GM21360 (cell line): ENCODE results near the gene PRKRA.
A peak's percentile ranks its signal among the peaks of the same experiment; 100 is the strongest.
"Not testable (repeated sequence)": the region's sequence is repeated elsewhere in the genome, so short reads cannot be mapped to it uniquely, and the experiment has no call there.

Experiments used
- ATAC-seq: cut with Tn5 transposase; IDR thresholded peaks from one replicate; pipeline ENCODE4 v1.9.1; 2021; ENCODE audit warnings: mild to moderate bottlenecking, moderate library complexity; ENCODE audit not compliant: unreplicated experiment

Gene PRKRA

DNA sequence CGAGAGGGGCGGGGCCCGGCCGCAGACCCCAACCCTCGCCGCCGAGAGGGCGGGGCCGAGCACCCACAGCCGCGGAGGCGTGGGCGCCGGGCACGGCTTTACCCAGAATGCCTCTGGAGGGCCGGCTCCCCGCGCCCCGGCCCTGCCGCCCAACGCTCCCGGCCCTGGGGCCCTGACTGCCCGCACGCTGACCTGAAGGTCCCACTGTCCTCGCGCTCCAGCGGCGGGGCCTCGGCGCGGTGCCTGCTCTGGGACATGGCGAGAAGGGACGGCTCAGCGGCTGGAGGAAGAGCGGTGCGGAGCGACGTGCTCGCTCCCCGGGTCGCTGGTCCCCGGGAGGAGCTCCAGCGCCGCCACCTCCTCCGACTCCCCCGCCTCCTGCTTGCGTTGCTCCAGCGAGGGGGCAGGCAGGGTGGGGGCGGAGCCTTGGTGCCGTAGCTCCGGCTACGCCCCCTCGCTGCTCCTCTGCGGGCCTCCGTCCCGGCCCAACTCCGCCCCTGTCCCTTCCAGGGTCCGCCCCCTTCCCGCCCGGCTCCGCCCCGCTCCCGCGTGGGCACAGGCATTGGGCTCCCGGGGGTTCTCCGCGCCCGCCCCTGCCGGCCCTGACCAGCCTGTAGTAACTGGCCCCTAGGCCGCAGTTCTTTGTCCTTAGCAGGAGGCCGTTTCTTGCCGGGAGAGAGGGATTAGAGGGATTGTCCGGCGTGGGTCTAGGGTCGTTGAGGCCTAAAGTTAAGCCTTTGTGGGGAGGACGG, at the start of gene PRKRA, which contains the start of gene PJVK:
Gene PRKRA (minus strand): TSS at position 402 of the 752 bp plus-strand sequence. CDS start 145 bp downstream, at position 257.
Gene PJVK (plus strand): TSS at position 605 of the 752 bp plus-strand sequence. CDS start 2,032 bp downstream, outside the sequence.
- ATAC-seq, result peak; percentile 75

DNA sequence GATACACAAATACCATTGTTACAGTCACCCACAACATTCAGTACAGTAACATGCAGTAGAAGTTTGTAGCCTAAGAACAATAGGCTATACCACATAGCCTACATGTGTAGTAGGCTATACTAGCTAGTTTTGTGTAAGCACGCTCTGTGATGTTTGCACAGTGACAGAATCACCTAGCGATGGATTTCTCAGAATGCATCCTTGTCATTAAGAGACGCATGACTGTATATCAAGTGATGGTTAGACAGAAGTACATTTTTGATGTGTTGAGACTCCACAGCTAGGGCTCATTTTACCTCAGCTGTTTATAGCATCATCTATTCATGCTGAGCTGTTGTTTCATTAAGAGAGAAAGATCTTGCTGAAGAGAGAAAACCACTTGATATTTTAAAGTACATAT, 48.7 kb upstream of the PRKRA start:
- no peak for ATAC-seq

DNA sequence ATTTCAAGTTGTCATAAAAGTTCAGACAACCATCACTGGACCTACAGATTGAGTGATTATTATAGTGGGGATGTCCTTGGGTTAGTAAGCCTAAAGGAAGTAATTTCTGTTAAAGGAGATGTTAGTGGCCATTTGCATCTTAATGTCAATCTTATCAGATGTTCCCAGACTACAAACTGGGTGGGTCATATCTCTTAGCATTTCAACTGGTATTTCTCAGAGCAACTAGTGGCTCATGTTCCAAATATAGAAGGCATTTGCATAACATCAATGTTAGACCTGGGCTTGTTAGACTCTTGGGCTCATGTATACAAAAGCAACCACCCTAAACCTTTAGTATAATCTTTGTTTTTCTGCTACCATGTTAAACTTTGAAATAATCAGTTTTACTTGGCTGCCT, 47.2 kb upstream of the PRKRA start:
- no peak for ATAC-seq

DNA sequence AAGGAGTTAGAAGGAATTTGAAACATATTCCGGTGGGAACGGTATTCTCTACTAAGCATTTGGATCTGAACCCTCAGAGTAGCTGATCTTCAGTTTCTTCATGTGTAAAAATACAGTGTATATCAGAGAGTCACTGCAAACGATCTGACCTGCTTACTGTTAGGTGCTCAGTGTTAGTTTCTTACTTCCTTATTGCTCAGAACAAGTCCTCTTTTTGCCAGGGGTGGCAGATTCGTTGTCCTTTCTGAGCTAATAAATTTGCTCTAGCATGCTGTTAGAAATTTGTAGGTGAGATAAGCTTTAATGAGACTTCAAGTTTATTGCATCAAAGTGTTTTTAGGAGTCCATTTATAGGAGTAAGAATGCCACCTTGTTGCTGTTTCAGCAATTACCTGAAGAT, 45.1 kb upstream of the PRKRA start:
- no peak for ATAC-seq

DNA sequence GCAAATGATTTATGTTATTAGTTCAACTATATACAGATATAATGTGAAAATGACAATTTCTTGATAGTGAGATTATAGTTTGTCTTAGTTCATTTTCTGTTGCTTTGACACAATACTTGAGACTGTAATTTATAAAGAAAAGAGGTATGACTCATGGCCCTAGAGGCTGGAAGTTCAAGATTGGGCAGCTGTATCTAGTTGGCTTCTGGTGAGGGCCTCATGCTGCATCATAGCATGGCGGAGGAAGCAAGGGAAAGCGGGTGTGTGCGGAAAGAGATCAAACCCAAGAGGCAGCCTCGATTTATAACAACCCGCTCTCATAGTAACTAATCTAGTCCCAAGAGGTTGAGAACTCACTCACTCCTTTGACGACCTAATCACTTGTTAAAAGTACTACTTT, 40.6 kb upstream of the PRKRA start:
- no peak for ATAC-seq

DNA sequence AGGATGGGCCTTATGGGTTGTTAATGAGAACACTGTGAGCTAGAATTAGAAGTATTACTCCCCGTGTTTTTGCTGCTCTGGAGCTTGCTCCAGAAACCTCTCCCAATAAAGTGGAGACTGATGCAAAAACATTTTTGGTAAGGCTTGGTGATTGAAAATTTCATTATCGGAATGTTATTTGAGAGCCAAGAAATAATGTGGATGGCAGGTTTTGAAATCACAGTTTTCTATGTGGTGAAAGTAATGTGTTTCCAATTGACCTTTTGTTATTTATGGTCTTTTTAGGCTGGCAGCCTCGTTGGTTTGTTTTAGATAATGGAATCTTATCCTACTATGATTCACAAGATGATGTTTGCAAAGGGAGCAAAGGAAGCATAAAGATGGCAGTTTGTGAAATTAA, 34.4 kb upstream of the PRKRA start:
- ATAC-seq, result no peak

DNA sequence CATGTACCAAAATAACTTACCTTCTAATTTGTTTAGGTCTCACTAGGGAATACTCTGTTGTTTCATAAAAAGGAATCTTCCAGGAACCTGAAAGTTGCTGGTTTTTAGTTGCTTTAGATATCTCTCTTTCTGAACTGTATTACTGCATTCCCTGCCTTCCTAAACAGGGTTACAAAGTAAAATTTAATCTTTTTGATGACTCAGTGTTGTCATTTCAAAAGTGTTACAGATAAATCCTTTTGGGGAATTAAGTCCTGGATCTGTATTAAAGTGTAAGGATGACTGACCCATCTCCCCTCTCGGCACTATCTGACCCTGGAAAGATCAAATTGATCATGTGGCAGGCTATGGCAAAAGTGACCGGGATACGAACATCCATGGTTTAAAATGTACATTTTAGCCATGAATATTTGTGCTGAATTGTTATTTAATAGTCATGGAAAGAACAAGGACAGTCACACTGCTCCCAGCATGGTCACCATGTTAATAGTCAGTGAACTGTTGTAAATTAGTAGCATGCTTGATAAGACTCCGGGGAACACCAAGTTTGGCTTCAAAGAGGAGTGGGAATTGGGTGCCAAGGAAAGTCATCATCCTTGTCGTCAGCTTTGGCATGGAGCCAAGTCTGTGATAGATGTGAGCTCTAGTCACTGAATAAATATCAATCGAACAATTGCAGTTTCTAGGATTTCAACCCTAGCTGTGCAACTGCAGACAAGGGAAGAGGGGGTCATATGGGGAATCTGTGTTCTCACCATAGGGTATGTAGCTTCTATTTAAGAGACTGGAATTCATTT, 33.5 kb upstream of the PRKRA start:
- no peak for ATAC-seq

DNA sequence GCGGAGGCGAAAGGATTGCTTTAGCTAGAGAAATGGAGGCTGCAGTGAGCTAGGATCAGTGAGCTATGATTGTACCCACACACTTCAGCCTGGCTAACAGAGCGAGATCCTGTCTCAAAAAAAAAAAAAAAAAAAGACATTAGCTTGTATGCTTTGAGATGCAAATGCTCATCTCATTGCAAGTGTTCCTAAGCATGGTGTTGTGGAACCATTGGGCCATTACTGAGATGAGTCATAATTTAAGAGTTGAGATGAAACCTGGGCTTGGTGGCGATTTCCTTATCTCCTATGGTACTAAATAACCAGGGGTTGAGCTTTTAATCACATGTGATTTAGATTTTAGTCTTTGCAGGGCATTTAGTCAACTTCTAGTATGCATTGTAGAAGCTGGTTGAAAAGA, 31.5 kb upstream of the PRKRA start:
- peak; percentile 37 for ATAC-seq

DNA sequence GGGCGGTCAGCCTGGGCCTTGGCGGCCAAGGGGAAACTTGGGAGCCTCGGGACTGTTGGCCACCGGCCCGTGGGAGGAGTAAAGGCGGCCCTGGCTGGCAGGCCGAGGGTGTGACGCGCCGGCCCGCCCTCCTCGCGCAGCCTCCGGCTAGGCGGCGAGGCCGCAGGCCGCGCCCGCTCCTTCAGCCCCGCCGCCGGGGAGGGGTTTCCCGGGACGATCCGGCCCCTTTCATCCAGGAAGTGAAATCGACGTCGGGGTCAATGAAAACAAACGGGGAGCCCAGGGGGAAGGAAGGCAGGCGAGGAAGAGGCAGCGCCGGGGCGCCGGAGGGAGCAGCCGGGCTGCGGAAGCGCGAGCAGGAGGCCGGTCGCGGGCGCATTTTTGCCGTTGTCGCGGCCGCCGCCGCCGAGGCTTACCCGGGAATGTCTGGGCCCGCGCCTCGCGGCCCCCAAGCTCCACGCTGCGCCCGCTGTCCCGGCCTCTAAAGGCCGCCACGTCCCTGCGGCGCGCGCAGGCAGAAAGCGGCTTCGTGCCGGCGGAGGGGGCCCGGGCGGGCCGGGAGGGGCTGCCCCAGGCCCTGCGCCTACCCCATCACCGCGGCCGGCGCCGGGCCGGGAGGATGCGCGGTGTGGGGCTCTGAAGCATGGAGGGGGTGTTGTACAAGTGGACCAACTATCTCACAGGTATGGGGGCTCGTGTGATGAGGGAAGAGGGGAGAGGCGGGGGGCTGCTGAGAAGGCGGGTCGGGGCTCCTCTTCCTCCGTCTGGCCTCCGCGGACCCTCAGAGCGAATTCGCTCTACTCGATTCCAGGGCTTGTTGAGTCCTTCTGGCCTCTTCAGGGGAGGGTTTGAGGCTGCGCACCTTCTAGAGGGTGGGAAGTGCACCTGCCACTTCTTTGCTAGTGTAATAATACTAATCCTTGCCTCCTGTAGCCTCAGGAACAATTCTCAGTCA, 29.5 kb upstream of the PRKRA start, which contains the start of gene PLEKHA3:
Gene PLEKHA3 (plus strand): TSS at position 231 of the 955 bp plus-strand sequence. CDS start 413 bp downstream, at position 644.
- ATAC-seq, result peak; percentile 57

DNA sequence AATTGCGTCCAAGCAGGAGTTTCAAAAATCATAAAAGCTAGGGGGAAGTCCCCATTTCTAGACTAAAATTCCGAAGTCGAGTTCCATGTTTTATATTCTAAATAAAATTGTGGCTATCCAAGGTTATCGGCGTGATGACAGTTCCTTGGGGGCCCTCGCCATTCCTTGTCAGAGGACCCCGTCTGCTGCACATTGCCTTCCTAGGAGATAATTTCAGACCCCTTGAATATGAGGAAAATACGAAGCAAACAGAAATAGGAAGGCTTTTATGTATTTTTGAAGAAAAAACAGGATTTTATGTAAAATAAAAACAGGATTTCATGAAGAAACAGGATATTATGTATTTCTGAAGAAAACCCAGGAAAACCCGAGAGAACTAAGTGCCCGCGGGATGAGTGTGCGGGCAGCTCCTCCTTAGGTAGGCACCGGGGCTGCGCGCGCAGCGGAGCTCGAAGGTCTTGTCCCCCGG, 28.8 kb upstream of the PRKRA start:
- ATAC-seq, result no peak

DNA sequence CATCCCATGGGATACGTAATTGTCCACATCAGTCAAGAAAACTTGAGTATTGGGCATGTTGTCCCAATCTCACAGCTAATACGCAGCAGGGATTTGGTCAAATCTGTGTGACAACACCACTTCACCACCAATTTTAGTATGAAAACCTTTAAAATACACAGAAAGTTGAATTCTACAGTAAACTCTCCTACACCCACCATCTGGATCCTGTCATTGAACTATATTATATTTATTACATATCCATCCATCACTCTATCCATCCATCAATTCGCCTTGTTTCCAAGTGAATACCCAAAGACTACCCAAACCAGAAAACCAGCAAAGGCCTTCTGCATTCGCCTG, 28.3 kb upstream of the PRKRA start:
- no peak for ATAC-seq

DNA sequence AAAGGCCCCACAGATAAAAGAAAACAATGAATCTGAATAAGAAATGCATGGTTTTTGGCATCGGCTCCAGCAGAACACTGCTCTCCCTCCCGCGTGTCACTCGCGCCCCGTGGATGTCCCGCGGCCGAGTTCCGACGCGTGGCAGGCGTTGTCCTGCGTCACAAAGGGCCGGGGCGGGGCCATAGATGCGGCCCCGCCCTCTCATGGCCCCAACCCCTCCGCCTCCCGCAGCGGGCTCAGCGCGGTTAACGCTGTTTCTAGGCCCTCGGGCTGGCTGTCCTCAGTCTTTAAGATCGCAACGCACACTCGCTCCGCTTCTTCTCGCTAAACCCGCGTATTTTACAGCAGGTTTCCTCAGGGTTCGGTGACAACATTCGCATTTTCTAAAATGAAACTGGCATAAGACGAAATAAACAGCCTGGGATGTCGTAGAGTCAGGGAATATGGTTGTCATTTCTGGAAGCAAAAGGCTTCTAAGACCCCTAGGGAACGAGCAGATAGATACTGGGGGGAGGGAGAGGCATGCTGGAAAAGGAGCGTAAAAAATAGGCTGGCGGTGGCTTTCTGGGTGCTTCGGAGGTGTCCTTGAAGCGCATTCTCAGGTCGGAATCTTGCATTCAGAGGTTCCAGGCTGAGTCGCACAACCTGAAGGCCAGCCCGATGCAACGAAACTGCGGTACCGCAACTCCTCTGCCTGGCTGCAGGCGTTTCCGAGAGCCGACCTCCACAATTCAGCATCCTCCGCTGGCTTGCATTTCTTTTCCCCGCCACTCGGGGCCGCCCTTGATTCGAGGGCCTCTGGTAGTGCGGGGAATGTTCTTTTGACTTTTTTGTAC, 27.7 kb upstream of the PRKRA start, which contains the start of gene FKBP7:
Gene FKBP7 (minus strand): TSS at position 162 of the 836 bp plus-strand sequence. CDS start 101 bp downstream, at position 61.
- ATAC-seq, result peak; percentile 36

DNA sequence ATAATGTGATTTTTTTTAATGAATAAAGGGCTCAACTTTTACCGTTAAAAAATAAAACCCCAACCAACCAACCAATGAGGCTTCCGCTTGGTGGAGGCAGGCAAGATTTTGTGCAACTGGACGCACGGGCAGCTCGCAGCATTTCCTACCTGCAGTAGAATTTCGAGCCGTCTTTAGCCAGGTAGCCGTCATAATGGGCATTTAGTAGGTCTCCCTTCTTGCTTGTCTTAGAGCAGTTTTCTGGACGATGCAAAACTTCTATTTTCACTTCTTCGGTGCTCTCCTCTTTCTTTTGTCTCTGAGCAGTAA, 27.1 kb upstream of the PRKRA start:
- ATAC-seq, result no peak

DNA sequence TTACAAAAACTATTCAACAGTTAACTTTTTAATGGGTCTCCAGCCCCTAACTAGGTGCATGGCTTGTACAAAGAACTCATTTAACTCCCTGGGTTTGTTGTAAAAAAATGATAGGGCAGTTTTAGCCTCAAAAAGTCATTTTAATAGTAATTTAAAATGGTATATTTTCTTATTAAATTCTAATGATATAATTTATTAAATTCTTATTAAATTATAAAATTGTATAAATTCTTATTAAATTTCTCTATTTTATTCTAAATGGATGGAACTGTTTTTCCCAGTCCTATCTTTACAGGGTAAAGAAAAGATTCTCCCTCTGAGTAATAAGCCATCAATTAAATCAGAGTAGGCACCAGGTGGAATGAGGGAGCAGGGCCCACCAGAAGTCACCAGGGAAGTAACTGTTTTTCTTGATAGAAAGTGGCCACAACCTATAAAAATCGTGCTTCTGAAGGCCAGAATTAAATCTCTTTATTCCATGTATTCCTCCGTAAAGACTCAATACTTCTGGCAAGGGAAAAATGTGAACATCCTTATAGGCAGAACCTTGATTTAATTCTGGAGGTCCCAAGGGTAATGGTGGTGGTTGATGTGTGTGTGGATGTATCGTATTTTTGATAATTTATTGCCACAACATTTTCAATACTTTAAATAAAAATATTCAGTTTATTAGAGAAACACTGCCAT, 26.6 kb upstream of the PRKRA start:
- no peak for ATAC-seq

DNA sequence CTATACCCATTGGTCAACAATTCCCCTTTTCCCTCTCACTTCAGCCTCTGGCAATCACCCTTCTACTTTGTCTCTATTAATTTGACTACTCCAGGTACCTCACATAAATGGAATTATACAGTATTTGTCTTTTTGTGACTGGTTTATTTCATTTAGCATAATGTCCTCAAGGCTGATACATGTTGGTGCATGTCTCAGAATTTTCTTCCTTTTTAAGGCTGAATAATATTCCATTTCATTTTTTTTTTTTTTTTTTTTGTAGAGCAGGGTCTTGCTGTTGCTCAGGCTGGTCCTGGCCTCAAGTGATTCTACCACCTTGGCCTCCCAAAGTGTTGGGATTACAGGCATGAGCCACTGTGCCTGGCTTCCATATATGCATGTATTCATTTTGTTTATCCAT, 25.5 kb upstream of the PRKRA start:
- ATAC-seq, result no peak

DNA sequence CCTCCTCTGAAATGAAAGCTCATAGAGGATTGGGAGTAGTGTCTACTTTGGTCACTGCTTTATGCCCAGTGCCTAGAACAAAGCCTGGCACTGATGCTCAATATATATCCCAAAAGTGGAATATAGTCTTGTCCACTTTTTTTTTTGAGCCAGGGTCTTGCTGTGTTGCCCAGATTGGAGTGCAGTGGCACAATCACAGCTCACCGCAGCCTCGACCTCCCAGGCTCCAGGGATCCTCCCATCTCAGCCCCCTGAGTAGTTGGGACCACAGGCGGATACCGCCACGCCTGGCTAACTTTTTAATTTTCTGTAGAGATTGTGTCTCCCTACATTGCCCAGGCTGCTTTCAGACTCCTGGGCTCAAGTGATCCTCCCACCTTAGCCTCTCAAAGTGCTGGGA, 23.6 kb upstream of the PRKRA start:
- ATAC-seq, result no peak

DNA sequence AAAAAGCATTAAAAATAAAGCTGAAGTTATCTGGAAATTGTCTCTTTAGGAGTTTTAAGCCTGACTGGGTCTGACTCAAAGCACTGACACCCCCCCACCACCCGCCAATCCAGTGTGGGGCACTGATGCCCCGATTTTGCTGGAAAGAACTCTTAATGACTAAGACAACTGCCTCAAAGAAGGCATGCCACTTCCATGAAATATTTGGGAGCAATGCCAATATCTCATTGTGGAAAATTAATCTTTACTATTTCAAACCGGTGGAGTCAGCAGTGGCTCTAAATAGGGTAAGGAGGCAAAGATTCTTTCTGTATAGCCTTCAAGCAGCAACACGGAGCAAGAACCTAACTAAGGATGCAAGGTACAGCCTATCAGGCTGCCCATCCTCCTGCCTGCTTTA, 23.0 kb upstream of the PRKRA start:
- no peak for ATAC-seq

DNA sequence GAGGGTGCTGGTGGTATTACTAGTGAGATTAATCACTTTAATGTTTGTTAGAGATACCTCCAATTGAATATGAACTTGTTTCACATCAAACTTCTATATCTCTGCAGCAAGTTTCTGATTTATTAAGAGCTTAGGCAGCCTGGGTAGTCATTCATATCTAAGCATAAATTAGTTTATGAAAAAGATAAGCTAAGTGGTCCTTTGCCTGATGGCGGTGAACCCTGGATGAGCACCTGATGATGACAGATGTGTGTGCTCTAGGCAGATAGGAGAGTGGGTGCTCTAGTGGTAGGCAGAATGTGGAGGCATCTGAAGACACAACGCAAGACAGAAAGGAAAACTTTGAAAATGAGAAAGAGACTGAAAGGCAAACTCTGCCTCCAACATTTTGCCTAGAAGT, 22.4 kb upstream of the PRKRA start:
- ATAC-seq, result no peak

DNA sequence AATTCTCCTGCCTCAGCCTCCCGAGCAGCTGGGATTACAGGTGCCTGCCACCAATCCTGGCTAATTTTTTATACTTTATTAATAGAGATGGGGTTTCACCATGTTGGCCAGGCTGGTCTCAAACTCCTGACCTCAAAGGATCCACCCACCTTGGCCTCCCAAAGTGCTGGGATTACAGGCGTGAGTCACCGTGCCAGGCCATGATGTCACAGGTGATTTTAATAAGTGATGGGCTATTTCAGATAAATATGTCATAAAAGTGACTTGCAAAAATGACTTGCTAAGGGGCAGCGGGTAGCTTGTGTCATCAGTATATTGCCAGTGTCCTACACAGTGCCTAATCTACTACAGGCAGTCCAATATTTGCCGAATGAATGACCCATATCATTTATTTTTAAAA, 20.3 kb upstream of the PRKRA start:
- not testable (repeated sequence) for ATAC-seq
